Panc1 (cell line): ENCODE data around the gene TEX53. TPM values are rescaled to one million over a fixed set of nuclear protein-coding genes. Genes with fewer than 3 reads are reported as not detected.
A peak's percentile ranks its signal among the peaks of the same experiment; 100 is the strongest.

Experiments
- ATAC-seq: fragments of 200-7000 bp; cut with Tn5 transposase; 2 replicates; pipeline ENCODE4 v1.9.1; 2020; ENCODE audit warnings: mild to moderate bottlenecking, moderate library complexity
- BruUV-seq: library from RNA; stranded (reverse); fragments of 400-500 nt; replicated peaks from 2 replicates; lab custom pipeline; 2021; lab: Mats Ljungman, UMichigan
- CTCF ChIA-PET: fragments of 300-600 bp; sonication (Branson Sonifier 250); formaldehyde crosslinking; loops from one replicate; lab custom pipeline; 2022; ENCODE audit warnings: antibody characterized with exemption; lab: Charles Lee
- POLR2A ChIA-PET: fragments of 300-600 bp; sonication (Branson Sonifier 250); formaldehyde crosslinking; loops from one replicate; lab custom pipeline; 2022; ENCODE audit warnings: antibody characterized with exemption; lab: Charles Lee
- DNase-seq: peaks from one replicate; pipeline ENCODE4 v3.0.0-alpha.2; 2010; ENCODE audit warnings: low read depth, low spot score
- H3K27ac ChIP-seq: 2 replicates; pipeline ENCODE4 v1.5.1; 2011; ENCODE audit warnings: mild to moderate bottlenecking, low read length, inconsistent platforms
- H3K27me3 ChIP-seq: fragments of 200-500 bp; sonication (Bioruptor generic); 2 replicates; pipeline ENCODE4 v1.6.0; 2014; ENCODE audit warnings: low read length, inconsistent platforms; ENCODE audit not compliant: control insufficient read depth, insufficient read depth
- H3K36me3 ChIP-seq: fragments of 200-500 bp; sonication (Bioruptor generic); 2 replicates; pipeline ENCODE4 v1.5.1; 2014; ENCODE audit warnings: inconsistent platforms, mild to moderate bottlenecking, low read length, moderate library complexity; ENCODE audit not compliant: control insufficient read depth, insufficient read depth
- H3K4me1 ChIP-seq: 2 replicates; pipeline ENCODE4 v1.5.1; 2011; ENCODE audit warnings: inconsistent platforms, mild to moderate bottlenecking, low read length, moderate library complexity; ENCODE audit not compliant: control insufficient read depth, insufficient read depth
- H3K4me3 ChIP-seq, 2 experiments: 2 replicates each; pipeline ENCODE4 v1.5.1; 2011 to 2012; ENCODE audit warnings: low read depth in 2 of 2, low read length in 2 of 2, mild to moderate bottlenecking in 2 of 2, inconsistent platforms in 1 of 2, moderate library complexity in 1 of 2
- H3K9me3 ChIP-seq: fragments of 200-500 bp; sonication (Bioruptor generic); 2 replicates; pipeline ENCODE4 v1.5.1; 2014; ENCODE audit warnings: low read depth, mild to moderate bottlenecking, inconsistent platforms, low read length, moderate library complexity; ENCODE audit not compliant: control insufficient read depth, insufficient read depth
- POLR2AphosphoS5 ChIP-seq: IDR thresholded peaks from 2 replicates; pipeline ENCODE4 v1.6.1; 2012; ENCODE audit warnings: mild to moderate bottlenecking, low read depth, low read length, moderate library complexity
- SIN3A ChIP-seq: IDR thresholded peaks from 2 replicates; pipeline ENCODE4 v1.6.1; 2012; ENCODE audit warnings: low read depth, mild to moderate bottlenecking, low read length, moderate library complexity, borderline replicate concordance; ENCODE audit not compliant: insufficient read depth
- TCF7L2 ChIP-seq: IDR thresholded peaks from 2 replicates; pipeline ENCODE4 v1.6.1; 2011; ENCODE audit warnings: mild to moderate bottlenecking, low read depth, low read length, inconsistent platforms
- in situ Hi-C: cut with HindIII; loops from 2 replicates; pipeline ENCODE4 v1.10.0; 2016; ENCODE audit warnings: low sequenced_read_pairs, low pct_unique_long_range_greater_than_20kb
- intact Hi-C: fragments of 100-400 bp; cut with micrococcal nuclease; formaldehyde crosslinking; loops from one replicate; pipeline ENCODE4 v1.10.0; 2022; ENCODE audit not compliant: unreplicated experiment
- total RNA-seq: library from RNA; stranded (reverse); gene quantifications from one replicate; pipeline ENCODE4 v1.2.1, GENCODE V29; 2021; ENCODE audit not compliant: unreplicated experiment
- TF ChIP-seq, protein P1 (sequence below): fragments of 450-650 bp; IDR thresholded peaks from 2 replicates; pipeline ENCODE4 v1.5.1; 2017; ENCODE audit warnings: mild to moderate bottlenecking
- TF ChIP-seq, protein P2 (sequence below), 2 experiments: IDR thresholded peaks; 2 replicates each; pipeline ENCODE4 v1.6.1; 2011 to 2012; ENCODE audit warnings: low read depth in 2 of 2, control low read depth in 1 of 2, low read length in 1 of 2, mild to moderate bottlenecking in 1 of 2, moderate library complexity in 1 of 2; ENCODE audit not compliant: insufficient read depth in 1 of 2

The TEX53 gene
- total RNA-seq, 1 experiment from 2014 or later, result not detected

DNA sequence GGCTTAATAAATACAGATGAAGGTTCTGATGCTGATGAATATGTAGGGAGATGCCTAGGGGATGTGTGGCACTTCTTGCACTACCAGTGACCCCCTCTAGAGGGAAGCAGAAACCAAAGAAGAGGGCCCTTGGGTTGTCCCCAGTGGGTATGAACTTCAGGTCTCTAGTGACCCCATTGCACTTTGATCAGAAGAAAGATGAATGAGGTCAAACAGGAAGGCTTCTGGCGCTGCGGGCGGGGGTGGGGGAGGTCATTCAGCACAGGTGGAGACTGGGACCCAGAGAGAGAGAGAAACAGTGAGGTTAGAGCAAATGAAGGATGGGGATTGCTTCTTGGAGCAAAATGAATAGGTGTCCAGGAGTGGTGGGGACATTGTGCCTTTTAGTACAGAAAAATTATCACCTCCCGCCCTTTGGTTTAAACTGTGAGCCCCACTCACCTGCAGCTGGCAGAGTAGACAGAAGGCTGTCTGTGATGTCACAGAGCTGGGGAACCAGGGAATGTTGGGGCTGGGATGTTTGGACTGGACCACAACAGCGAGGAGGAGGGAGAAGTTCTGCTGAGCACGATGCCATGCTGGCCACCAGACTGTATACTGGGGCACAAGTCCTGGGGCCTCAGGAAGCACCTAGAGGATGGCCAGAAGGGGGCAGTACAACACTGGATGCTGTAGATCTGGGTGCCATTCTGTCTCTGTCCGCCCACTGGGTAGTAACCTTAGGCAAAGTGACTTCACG is 24.2 kb upstream of the TEX53 start, which contains the start of gene TEX48:
TEX48 (minus strand) TSS at position 599 of the 739 bp plus-strand sequence. CDS start 10,469 bp downstream, outside the sequence.
- no peaks in the 10 kb centered on the region for H3K4me1 ChIP-seq
- no TSS peak for BruUV-seq
- ATAC-seq, result peak; percentile 94
- no peak for DNase-seq
- CTCF ChIA-PET, result interaction anchor here (0.6 to 1.4 kb wide), 4 partner anchors 45 to 334 kb away, joined by 3 to 6 read pairs (median 4); no protein-coding TSS in a partner anchor
- H3K4me3 ChIP-seq, result no peak within 1 kb of the TSS
- intact Hi-C loops, result loop anchor here (1.0 kb wide), 2 partner anchors 230 to 333 kb away; no protein-coding TSS in a partner anchor
- H3K27me3 ChIP-seq, result no peaks in the 10 kb centered on the region
- no peaks in the 10 kb centered on the region for H3K36me3 ChIP-seq
- TF ChIP-seq SIN3A (no peak), TCF7L2 (no peak), POLR2AphosphoS5 (no peak)
- TF ChIP-seq, protein P1, sequence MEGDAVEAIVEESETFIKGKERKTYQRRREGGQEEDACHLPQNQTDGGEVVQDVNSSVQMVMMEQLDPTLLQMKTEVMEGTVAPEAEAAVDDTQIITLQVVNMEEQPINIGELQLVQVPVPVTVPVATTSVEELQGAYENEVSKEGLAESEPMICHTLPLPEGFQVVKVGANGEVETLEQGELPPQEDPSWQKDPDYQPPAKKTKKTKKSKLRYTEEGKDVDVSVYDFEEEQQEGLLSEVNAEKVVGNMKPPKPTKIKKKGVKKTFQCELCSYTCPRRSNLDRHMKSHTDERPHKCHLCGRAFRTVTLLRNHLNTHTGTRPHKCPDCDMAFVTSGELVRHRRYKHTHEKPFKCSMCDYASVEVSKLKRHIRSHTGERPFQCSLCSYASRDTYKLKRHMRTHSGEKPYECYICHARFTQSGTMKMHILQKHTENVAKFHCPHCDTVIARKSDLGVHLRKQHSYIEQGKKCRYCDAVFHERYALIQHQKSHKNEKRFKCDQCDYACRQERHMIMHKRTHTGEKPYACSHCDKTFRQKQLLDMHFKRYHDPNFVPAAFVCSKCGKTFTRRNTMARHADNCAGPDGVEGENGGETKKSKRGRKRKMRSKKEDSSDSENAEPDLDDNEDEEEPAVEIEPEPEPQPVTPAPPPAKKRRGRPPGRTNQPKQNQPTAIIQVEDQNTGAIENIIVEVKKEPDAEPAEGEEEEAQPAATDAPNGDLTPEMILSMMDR, result peak; percentile 76
- TF ChIP-seq, protein P2, sequence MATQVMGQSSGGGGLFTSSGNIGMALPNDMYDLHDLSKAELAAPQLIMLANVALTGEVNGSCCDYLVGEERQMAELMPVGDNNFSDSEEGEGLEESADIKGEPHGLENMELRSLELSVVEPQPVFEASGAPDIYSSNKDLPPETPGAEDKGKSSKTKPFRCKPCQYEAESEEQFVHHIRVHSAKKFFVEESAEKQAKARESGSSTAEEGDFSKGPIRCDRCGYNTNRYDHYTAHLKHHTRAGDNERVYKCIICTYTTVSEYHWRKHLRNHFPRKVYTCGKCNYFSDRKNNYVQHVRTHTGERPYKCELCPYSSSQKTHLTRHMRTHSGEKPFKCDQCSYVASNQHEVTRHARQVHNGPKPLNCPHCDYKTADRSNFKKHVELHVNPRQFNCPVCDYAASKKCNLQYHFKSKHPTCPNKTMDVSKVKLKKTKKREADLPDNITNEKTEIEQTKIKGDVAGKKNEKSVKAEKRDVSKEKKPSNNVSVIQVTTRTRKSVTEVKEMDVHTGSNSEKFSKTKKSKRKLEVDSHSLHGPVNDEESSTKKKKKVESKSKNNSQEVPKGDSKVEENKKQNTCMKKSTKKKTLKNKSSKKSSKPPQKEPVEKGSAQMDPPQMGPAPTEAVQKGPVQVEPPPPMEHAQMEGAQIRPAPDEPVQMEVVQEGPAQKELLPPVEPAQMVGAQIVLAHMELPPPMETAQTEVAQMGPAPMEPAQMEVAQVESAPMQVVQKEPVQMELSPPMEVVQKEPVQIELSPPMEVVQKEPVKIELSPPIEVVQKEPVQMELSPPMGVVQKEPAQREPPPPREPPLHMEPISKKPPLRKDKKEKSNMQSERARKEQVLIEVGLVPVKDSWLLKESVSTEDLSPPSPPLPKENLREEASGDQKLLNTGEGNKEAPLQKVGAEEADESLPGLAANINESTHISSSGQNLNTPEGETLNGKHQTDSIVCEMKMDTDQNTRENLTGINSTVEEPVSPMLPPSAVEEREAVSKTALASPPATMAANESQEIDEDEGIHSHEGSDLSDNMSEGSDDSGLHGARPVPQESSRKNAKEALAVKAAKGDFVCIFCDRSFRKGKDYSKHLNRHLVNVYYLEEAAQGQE (IDR thresholded peaks at IDR 0.05; ENCODE audit: insufficient read depth in 1 of 2, low read depth in 2 of 2, low read length in 1 of 2), result no peak
- POLR2A ChIA-PET, result no interaction called here
- no peak within 1 kb of the TSS for H3K27ac ChIP-seq
- in situ Hi-C loops, result no loop called here
- H3K9me3 ChIP-seq, result no peaks in the 10 kb centered on the region

DNA sequence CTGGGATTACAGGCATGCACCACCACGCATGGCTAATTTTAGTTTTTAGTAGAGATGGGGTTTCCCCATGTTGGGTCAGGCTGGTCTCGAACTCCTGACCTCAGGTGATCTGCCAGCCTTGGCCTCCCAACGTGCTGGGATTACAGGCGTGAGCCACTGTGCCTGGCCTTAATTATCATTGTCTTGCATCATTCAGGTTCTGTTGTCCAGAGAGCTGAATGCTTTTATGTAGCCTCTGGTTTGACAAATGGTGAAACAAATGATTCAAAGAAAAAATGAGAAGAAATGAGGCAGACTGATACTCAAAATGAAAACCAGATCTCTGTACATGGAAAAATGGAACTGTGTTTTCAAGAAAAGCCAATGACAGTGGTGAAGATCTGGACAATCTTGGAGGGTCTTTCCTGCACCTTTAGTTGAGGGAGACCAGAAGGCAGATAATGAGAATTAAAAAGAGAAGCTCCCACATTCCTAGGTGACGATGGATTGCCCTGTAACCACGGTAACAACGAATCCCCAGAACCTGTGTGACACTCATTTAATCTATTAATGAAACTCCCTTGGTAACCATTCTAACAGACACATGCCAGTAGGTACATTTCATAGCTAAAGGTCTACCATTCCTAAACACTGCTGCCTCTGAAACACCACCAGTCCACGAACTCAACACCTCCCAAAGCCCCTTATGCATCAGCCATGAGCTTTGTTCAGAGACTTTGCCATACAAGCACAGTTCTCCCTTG is 22.8 kb upstream of the TEX53 start:
- Histone ChIP-seq H3K36me3 (no peaks in the 10 kb centered on the region), H3K27me3 (no peaks in the 10 kb centered on the region), H3K9me3 (no peaks in the 10 kb centered on the region), H3K27ac (no peak overlapping the region), H3K4me3 (no peak overlapping the region), H3K4me1 (no peaks in the 10 kb centered on the region)
- in situ Hi-C loops, result no loop called here
- no peak for DNase-seq
- TF ChIP-seq TCF7L2 (no peak), POLR2AphosphoS5 (no peak), SIN3A (no peak)
- TF ChIP-seq, protein P2 (IDR thresholded peaks at IDR 0.05; ENCODE audit: insufficient read depth in 1 of 2, low read depth in 2 of 2, low read length in 1 of 2), result no peak
- TF ChIP-seq, protein P1, result no peak
- CTCF ChIA-PET, result interaction anchor here (1.1 to 1.4 kb wide), 2 partner anchors 230 to 335 kb away, joined by 3 read pairs; no protein-coding TSS in a partner anchor
- intact Hi-C loops, result loop anchor here (1.0 kb wide), 1 partner anchor 334 kb away; no protein-coding TSS in a partner anchor
- ATAC-seq, result no peak
- POLR2A ChIA-PET, result no interaction called here
- BruUV-seq, result no TSS peak
